Measurements from ENCODE around the gene ST7.

ST7 gene

DNA sequence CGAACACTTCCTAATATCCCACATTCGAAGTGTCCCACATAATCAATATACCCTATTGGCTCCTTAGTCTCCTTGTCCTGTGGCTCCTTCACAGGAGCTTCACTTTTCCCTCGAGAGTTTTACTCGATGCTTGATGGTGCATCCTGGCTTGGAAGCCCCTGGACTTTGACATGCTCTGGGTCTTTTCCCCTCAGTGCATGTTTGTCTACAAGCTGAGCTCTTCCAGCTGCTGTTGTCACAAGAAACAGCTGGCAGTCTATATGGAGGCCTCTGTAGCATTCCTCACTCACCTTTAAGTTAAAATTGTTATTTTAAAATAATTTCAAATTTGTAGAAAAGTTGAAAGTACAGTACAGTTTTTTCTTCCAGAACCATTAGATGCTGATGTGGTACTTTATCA lies 27.1 kb downstream of the ST7 start:
- H3K4me3 ChIP-seq (ENCODE audit: low read depth, low read length), result no peak overlapping the region
- TF ChIP-seq CTCF (IDR thresholded peaks at IDR 0.05; ENCODE audit: low read depth, low read length), result no peak

GRCh38 chr7:116981939-116982338 lies 28.6 kb downstream of the ST7 start:
- TF ChIP-seq CTCF (IDR thresholded peaks at IDR 0.05; ENCODE audit: low read depth, low read length), result no peak

DNA sequence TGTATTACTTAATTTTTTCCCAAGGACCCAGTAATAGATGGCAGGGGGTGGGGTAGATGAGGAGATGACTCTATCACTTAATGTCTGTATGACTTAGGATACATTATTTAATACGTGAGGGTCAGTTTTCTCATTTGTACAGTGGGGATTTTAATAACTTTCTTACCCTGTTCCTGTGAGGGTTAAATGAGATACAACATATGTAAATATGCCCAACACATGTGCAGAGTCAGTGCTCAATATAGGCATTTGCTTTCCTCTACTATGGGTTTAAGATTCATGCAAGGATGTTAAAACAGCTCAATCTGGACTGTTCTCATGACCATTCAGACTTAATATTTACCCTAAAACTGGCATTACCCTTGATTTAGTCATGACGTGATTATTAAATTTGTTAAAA lies 31.2 kb downstream of the ST7 start:
- no peak for TF ChIP-seq CTCF (IDR thresholded peaks at IDR 0.05; ENCODE audit: low read depth, low read length)
- no peak overlapping the region for H3K4me3 ChIP-seq (ENCODE audit: low read depth, low read length)

More at GRCh38 chr7:116981939-116982338, 28.6 kb downstream of the ST7 start:
- H3K4me3 ChIP-seq (ENCODE audit: low read depth, low read length), result no peak overlapping the region

DNA sequence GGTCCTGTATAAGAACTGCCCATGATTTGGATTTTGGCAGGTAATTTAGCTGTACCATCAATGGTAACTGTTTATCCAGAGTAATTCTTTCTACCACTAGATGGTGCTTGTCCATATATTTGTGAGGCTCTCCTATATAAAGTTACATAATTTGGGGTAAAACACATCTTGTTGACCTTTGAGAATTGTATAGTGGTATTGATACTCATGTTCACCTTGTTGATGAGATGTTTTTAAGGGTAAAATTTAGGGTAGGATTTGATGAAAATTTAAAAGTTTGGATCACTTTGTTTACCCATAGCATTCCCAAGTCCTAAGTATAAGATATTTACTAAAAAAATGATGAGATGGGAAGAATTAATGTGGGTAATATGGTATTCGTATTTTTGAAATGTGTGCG lies 31.6 kb downstream of the ST7 start:
- H3K4me3 ChIP-seq (ENCODE audit: low read depth, low read length), result no peak overlapping the region
- peak; percentile 39; the same call in 1 of the 2 replicates for TF ChIP-seq CTCF (IDR thresholded peaks at IDR 0.05; ENCODE audit: low read depth, low read length)

DNA sequence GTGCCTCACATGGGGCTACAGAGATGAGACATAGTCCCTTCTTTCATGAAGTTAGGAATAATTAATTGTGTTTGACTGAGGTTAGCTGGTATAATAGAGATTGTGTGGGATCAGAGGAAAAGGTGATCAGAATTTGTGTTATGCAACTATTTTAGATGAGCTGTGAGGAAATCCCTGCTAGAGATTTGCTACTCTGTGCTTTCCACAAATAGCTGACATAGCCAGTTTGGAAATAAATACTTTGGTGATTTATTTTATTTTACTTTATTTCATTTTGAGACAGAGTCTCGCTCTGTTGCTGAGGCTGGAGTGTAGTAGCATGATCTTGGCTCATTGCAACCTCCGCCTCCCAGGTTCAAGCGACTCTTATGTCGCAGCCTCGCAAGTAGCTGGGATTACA lies 32.3 kb downstream of the ST7 start:
- no peak for TF ChIP-seq CTCF (IDR thresholded peaks at IDR 0.05; ENCODE audit: low read depth, low read length)
- H3K4me3 ChIP-seq (ENCODE audit: low read depth, low read length), result no peak overlapping the region

- no peak for TF ChIP-seq CTCF (IDR thresholded peaks at IDR 0.05; ENCODE audit: low read depth, low read length)
- H3K4me3 ChIP-seq (ENCODE audit: low read depth, low read length), result no peak overlapping the region
These were observed 33.6 kb downstream of the ST7 start for GRCh38 chr7:116986611-116987565.

DNA sequence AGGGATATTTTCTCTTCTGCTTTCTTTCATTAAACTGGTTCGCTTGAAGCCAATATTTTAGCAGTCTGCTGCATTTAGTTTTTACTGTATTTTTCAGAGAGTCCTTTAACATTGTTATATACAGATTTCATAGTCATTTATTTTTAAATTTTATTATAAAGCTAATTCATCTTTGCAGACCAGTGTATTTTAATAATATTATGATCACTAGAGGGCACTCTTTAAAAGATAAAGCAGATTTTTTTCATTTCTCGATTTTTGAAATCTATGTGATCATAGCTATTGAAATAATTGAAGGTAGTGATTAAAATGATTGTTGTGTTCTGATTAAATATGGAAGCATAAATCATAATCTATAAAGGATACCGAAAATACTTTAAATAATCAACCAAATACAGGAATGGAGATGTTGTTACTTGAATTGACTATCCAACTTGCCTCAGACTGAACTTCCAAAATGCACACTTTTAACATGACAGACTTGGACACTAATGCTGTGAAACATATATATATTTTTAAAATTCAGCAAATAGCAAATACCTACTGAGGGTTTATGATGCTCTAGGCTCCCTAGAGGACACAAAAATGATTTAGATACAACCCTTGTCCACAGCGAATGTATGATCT lies 35.2 kb downstream of the ST7 start:
- TF ChIP-seq CTCF (IDR thresholded peaks at IDR 0.05; ENCODE audit: low read depth, low read length), result no peak
- no peak overlapping the region for H3K4me3 ChIP-seq (ENCODE audit: low read depth, low read length)
